Measurements from ENCODE around the gene RIPOR2.

DNA sequence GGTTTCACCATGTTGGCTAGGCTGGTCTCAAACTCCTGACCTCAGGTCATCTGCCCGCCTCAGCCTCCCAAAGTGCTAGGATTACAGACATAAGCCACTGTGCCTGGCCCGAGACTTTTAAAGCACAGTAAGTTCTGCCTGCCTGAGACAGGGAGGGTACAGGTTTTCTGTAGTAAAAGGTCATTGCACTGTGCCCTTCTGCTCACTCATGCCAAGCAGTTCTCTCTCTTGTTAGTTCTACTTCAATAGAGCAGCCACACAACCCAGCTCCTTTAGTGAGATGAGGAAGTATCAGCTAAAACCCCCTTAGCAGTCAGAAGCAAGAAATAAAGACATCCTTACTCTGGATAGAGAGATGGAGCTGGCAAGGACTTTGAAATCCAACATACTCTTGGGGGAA is 84.7 kb downstream of the RIPOR2 start:
- TF ChIP-seq, protein P1, sequence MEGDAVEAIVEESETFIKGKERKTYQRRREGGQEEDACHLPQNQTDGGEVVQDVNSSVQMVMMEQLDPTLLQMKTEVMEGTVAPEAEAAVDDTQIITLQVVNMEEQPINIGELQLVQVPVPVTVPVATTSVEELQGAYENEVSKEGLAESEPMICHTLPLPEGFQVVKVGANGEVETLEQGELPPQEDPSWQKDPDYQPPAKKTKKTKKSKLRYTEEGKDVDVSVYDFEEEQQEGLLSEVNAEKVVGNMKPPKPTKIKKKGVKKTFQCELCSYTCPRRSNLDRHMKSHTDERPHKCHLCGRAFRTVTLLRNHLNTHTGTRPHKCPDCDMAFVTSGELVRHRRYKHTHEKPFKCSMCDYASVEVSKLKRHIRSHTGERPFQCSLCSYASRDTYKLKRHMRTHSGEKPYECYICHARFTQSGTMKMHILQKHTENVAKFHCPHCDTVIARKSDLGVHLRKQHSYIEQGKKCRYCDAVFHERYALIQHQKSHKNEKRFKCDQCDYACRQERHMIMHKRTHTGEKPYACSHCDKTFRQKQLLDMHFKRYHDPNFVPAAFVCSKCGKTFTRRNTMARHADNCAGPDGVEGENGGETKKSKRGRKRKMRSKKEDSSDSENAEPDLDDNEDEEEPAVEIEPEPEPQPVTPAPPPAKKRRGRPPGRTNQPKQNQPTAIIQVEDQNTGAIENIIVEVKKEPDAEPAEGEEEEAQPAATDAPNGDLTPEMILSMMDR (tag by site-specific recombination; IDR thresholded peaks at IDR 0.05): no peak
- TF ChIP-seq ZNF175 (tag by site-specific recombination; IDR thresholded peaks at IDR 0.05) (no peak), ZNF169 (tag by site-specific recombination; IDR thresholded peaks at IDR 0.05) (no peak), ZNF214 (tag by site-specific recombination; IDR thresholded peaks at IDR 0.05; ENCODE audit: borderline replicate concordance) (no peak), SETDB1 (IDR thresholded peaks at IDR 0.05; ENCODE audit: insufficient read length, low read length) (no peak), ZNF501 (tag by site-specific recombination; IDR thresholded peaks at IDR 0.05) (no peak), ZNF600 (tag by site-specific recombination; IDR thresholded peaks at IDR 0.05) (no peak)
- TF ChIP-seq, protein P2, sequence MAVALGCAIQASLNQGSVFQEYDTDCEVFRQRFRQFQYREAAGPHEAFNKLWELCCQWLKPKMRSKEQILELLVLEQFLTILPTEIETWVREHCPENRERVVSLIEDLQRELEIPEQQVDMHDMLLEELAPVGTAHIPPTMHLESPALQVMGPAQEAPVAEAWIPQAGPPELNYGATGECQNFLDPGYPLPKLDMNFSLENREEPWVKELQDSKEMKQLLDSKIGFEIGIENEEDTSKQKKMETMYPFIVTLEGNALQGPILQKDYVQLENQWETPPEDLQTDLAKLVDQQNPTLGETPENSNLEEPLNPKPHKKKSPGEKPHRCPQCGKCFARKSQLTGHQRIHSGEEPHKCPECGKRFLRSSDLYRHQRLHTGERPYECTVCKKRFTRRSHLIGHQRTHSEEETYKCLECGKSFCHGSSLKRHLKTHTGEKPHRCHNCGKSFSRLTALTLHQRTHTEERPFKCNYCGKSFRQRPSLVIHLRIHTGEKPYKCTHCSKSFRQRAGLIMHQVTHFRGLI (tag by site-specific recombination; IDR thresholded peaks at IDR 0.05): no peak
- TF ChIP-seq, protein P3, sequence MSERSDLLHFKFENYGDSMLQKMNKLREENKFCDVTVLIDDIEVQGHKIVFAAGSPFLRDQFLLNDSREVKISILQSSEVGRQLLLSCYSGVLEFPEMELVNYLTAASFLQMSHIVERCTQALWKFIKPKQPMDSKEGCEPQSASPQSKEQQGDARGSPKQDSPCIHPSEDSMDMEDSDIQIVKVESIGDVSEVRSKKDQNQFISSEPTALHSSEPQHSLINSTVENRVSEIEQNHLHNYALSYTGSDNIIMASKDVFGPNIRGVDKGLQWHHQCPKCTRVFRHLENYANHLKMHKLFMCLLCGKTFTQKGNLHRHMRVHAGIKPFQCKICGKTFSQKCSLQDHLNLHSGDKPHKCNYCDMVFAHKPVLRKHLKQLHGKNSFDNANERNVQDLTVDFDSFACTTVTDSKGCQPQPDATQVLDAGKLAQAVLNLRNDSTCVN (tag by site-specific recombination; optimal IDR thresholded peaks at IDR 0.05): no peak

Measured in HEK293 (cell line).